Measurements from ENCODE around the gene ROBO2. TPM values are rescaled to one million over a fixed set of nuclear protein-coding genes. Genes with fewer than 3 reads are reported as not detected.

ROBO2 gene
- total RNA-seq, 1 donor from 2014 or later, result 0.79 TPM

DNA sequence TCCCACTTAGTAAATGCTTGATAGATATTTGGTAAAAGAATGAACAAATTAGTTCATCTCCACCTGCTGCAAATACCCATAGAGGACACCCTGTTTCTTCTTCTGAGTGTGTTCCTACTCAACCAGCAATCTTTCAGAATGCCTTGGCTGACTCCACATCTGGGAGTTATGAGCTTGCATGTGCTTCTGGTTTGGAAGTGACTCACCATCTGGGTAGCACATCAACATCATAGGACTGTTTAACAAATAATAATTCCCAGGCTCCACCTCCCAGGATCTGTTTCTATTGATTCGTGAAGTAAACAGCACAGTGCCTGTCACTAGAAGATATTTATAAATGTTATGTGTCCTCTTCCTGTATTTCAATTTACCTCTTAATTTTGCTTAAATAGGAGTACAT lies 580.1 kb downstream of the ROBO2 start:
- Histone ChIP-seq H3K36me3 (ENCODE audit: control insufficient read depth, insufficient read depth, low read length) (no peaks in the 10 kb centered on the region), H3K27me3 (ENCODE audit: control insufficient read depth, insufficient read depth, low read length) (no peaks in the 10 kb centered on the region), H3K4me3 (ENCODE audit: low read depth, low read length) (no peak overlapping the region)
- TF ChIP-seq, protein P1, sequence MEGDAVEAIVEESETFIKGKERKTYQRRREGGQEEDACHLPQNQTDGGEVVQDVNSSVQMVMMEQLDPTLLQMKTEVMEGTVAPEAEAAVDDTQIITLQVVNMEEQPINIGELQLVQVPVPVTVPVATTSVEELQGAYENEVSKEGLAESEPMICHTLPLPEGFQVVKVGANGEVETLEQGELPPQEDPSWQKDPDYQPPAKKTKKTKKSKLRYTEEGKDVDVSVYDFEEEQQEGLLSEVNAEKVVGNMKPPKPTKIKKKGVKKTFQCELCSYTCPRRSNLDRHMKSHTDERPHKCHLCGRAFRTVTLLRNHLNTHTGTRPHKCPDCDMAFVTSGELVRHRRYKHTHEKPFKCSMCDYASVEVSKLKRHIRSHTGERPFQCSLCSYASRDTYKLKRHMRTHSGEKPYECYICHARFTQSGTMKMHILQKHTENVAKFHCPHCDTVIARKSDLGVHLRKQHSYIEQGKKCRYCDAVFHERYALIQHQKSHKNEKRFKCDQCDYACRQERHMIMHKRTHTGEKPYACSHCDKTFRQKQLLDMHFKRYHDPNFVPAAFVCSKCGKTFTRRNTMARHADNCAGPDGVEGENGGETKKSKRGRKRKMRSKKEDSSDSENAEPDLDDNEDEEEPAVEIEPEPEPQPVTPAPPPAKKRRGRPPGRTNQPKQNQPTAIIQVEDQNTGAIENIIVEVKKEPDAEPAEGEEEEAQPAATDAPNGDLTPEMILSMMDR (IDR thresholded peaks at IDR 0.05; ENCODE audit: insufficient read depth, low read length, severe bottlenecking), result no peak
- FAIRE-seq (no peak), DNase-seq (ENCODE audit: low read depth) (peak; percentile 46)

DNA sequence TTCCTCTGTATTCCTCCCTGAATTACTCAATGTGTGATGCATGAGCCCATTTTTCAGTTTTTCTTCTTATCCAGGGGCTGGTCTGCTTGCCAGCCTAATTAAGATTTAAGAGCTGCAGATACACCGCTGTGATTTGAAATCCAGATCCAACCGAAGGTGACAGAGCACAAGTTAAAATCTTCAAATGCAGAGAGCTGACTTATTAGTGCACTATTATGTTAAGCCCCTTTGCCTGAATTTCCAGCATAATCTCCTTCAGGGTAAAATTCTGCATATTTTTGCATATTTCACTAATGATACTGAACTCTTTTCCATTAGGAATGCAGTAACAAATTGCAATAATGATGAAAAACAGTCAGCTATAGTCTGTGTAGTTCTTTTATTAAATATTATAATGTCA lies 583.6 kb downstream of the ROBO2 start:
- no peak for DNase-seq (ENCODE audit: low read depth)
- Histone ChIP-seq H3K4me3 (ENCODE audit: low read depth, low read length) (no peak overlapping the region), H3K27me3 (ENCODE audit: control insufficient read depth, insufficient read depth, low read length) (no peaks in the 10 kb centered on the region), H3K36me3 (ENCODE audit: control insufficient read depth, insufficient read depth, low read length) (no peaks in the 10 kb centered on the region)
- TF ChIP-seq, protein P1 (IDR thresholded peaks at IDR 0.05; ENCODE audit: insufficient read depth, low read length, severe bottlenecking), result no peak
- no peak for FAIRE-seq

DNA sequence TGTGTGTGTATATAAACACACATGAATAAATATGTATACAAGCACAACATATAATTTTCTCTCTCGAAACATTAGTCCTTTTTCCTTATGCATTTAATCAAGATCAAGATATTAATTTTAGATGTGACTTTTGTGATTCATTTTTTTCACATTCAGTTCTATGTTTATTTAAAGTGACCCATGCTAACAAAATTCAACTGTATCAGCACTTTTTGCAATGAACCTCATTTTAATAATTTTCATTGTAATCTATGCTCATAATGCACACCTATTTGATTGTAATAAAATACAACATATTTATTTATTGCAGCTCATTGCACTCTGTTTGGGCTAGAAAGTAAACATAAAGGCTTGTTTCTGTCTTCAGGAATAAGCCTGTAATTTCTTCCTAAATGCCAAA lies 586.3 kb downstream of the ROBO2 start:
- no peak for FAIRE-seq
- DNase-seq (ENCODE audit: low read depth), result no peak
- TF ChIP-seq, protein P1 (IDR thresholded peaks at IDR 0.05; ENCODE audit: insufficient read depth, low read length, severe bottlenecking), result no peak
- H3K36me3 ChIP-seq (ENCODE audit: control insufficient read depth, insufficient read depth, low read length), result no peaks in the 10 kb centered on the region
- no peak overlapping the region for H3K4me3 ChIP-seq (ENCODE audit: low read depth, low read length)
- no peaks in the 10 kb centered on the region for H3K27me3 ChIP-seq (ENCODE audit: control insufficient read depth, insufficient read depth, low read length)

DNA sequence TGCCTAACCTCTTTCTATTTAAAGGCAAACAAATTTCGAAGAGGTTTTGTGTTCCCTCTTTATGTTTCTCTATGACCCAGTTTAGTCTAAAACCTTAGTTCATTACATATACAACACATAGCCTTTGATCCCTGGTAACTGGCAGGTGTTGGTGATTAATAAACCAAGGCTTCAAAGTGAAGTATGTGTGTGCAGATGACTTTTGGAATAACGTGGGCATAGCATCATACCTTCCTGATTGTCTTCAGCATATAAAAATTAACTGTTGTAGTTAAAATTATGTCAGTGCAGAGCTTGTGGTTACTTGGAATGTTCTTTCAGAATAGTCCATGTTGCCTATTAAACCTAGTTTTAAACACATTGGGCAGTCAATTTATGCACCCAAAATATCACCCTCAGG lies 608.3 kb downstream of the ROBO2 start:
- FAIRE-seq, result no peak
- no peaks in the 10 kb centered on the region for H3K36me3 ChIP-seq (ENCODE audit: control insufficient read depth, insufficient read depth, low read length)
- H3K4me3 ChIP-seq (ENCODE audit: low read depth, low read length), result no peak overlapping the region
- no peak for DNase-seq (ENCODE audit: low read depth)
- H3K27me3 ChIP-seq (ENCODE audit: control insufficient read depth, insufficient read depth, low read length), result no peaks in the 10 kb centered on the region
- TF ChIP-seq, protein P1 (IDR thresholded peaks at IDR 0.05; ENCODE audit: insufficient read depth, low read length, severe bottlenecking), result no peak

DNA sequence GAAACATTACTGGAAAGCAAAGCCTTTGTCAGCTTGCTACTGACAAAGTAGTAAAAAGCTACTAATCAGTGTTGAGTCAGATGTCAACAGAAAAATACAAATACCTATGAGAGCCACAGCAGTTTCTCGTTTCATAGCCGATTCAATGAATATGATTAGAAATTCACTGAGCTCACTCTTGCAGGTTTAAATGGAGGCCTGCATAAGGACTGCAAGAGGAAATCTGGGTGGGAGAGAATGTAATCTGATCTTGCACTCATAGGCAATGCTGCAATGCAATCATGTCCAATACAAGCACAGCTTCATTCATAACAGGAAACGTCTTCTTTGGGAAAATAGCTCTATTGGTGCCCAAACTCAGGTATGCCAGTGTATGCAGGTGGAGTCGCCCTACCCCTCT lies 608.8 kb downstream of the ROBO2 start:
- H3K27me3 ChIP-seq (ENCODE audit: control insufficient read depth, insufficient read depth, low read length), result no peaks in the 10 kb centered on the region
- H3K36me3 ChIP-seq (ENCODE audit: control insufficient read depth, insufficient read depth, low read length), result no peaks in the 10 kb centered on the region
- TF ChIP-seq, protein P1 (IDR thresholded peaks at IDR 0.05; ENCODE audit: insufficient read depth, low read length, severe bottlenecking), result no peak
- H3K4me3 ChIP-seq (ENCODE audit: low read depth, low read length), result no peak overlapping the region
- FAIRE-seq, result peak; percentile 72
- DNase-seq (ENCODE audit: low read depth), result peak; percentile 4

DNA sequence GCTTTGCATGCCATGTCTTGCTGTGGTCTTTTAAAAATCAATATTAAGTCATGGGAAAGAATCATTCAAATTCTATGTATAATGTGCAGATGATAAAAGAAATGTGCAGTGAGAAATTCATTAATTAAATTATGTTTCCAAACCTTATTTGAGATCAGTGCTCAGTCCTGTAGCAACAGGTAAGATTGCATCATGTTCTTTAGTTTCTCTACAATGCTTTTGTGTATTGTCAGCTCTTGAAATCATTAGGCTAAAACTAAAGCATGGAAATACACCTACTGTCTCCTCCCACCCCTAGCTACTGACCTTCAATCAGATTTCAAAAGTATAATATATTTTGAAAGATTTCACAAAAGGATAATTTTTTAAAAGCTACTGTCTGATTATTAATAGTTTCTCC lies 612.7 kb downstream of the ROBO2 start:
- no peak for FAIRE-seq
- TF ChIP-seq, protein P1 (IDR thresholded peaks at IDR 0.05; ENCODE audit: insufficient read depth, low read length, severe bottlenecking), result no peak
- DNase-seq (ENCODE audit: low read depth), result peak; percentile 27

More for the DNA sequence above, 612.7 kb downstream of the ROBO2 start:
- Histone ChIP-seq H3K36me3 (ENCODE audit: control insufficient read depth, insufficient read depth, low read length) (no peaks in the 10 kb centered on the region), H3K4me3 (ENCODE audit: low read depth, low read length) (no peak overlapping the region), H3K27me3 (ENCODE audit: control insufficient read depth, insufficient read depth, low read length) (no peaks in the 10 kb centered on the region)
